ENCODE data around the gene SLCO2B1.

Gene SLCO2B1

GRCh38 chr11:75233754-75234172, 82.9 kb downstream of the SLCO2B1 start:
- DNase-seq = no peak
- Histone ChIP-seq H3K4me3 (ENCODE audit: low read depth, low read length) (no peak overlapping the region), H3K27me3 (no peaks in the 10 kb centered on the region), H3K4me1 (no peaks in the 10 kb centered on the region; the same call in 1 of the 2 replicates), H3K9me3 (no peaks in the 10 kb centered on the region), H3K36me3 (peaks cover 4% of the 10 kb centered on the region; the same call in 1 of the 2 replicates)
- no peak for TF ChIP-seq CTCF (IDR thresholded peaks at IDR 0.05; ENCODE audit: low read depth, low read length)

GRCh38 chr11:75236062-75236461, 85.2 kb downstream of the SLCO2B1 start:
- peak; percentile 4 for DNase-seq
- H3K36me3 ChIP-seq = peaks cover 4% of the 10 kb centered on the region; the same call in 1 of the 2 replicates
- no peaks in the 10 kb centered on the region for H3K27me3 ChIP-seq
- no peaks in the 10 kb centered on the region for H3K9me3 ChIP-seq
- no peaks in the 10 kb centered on the region for H3K4me1 ChIP-seq
- no peak overlapping the region for H3K4me3 ChIP-seq (ENCODE audit: low read depth, low read length)
- TF ChIP-seq CTCF (IDR thresholded peaks at IDR 0.05; ENCODE audit: low read depth, low read length) = no peak

- Histone ChIP-seq H3K4me1 (no peaks in the 10 kb centered on the region), H3K9me3 (no peaks in the 10 kb centered on the region), H3K4me3 (ENCODE audit: low read depth, low read length) (no peak overlapping the region), H3K36me3 (peaks cover 4% of the 10 kb centered on the region; the same call in 1 of the 2 replicates), H3K27me3 (peaks cover 6% of the 10 kb centered on the region)
- peak; percentile 2 for DNase-seq
- TF ChIP-seq CTCF (IDR thresholded peaks at IDR 0.05; ENCODE audit: low read depth, low read length) = no peak
Measured at GRCh38 chr11:75237050-75237449, 86.1 kb downstream of the SLCO2B1 start.

- H3K27me3 ChIP-seq = peaks cover 6% of the 10 kb centered on the region
- no peaks in the 10 kb centered on the region for H3K4me1 ChIP-seq
- DNase-seq = peak; percentile 2
- no peak overlapping the region for H3K4me3 ChIP-seq (ENCODE audit: low read depth, low read length)
- no peak for TF ChIP-seq CTCF (IDR thresholded peaks at IDR 0.05; ENCODE audit: low read depth, low read length)
- H3K36me3 ChIP-seq = peaks cover 4% of the 10 kb centered on the region; the same call in 1 of the 2 replicates
- H3K9me3 ChIP-seq = no peaks in the 10 kb centered on the region
Measured at GRCh38 chr11:75238595-75239440, 87.9 kb downstream of the SLCO2B1 start.

- H3K36me3 ChIP-seq = peaks cover 2% of the 10 kb centered on the region; the same call in 1 of the 2 replicates
- no peaks in the 10 kb centered on the region for H3K9me3 ChIP-seq
- DNase-seq = peak; percentile 13
- TF ChIP-seq CTCF (IDR thresholded peaks at IDR 0.05; ENCODE audit: low read depth, low read length) = no peak
- H3K4me1 ChIP-seq = no peaks in the 10 kb centered on the region
- H3K4me3 ChIP-seq (ENCODE audit: low read depth, low read length) = peak overlapping the region; percentile 76
- peaks cover 6% of the 10 kb centered on the region for H3K27me3 ChIP-seq
Measured at GRCh38 chr11:75239531-75240290, 88.8 kb downstream of the SLCO2B1 start.
